HG03520 (cell line): ENCODE measurements around the gene TMOD3.

Experiments
- ATAC-seq: cut with Tn5 transposase; IDR thresholded peaks from one replicate; pipeline ENCODE4 v1.9.1; 2021; ENCODE audit warnings: mild to moderate bottlenecking, moderate library complexity; ENCODE audit not compliant: unreplicated experiment

The TMOD3 gene

DNA sequence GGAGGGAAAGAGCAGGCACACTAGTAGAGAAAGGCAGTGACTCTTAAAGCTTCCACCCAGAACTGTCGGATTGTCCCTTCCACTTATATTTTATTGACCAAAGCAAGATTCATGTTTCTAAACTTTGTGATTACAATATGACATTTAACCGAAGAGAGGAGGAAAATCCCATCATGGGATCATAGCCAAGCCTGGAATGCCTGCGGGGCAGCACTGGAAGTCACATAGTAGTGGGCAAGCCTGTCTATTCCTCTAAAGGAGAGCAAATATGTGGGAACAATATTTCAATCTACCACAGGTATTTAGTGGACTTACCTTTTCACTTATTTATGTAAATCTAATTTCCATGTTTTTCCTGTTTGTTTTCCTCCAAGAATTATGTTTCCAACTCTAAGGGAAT, 3.8 kb upstream of the TMOD3 start:
- ATAC-seq: no peak

DNA sequence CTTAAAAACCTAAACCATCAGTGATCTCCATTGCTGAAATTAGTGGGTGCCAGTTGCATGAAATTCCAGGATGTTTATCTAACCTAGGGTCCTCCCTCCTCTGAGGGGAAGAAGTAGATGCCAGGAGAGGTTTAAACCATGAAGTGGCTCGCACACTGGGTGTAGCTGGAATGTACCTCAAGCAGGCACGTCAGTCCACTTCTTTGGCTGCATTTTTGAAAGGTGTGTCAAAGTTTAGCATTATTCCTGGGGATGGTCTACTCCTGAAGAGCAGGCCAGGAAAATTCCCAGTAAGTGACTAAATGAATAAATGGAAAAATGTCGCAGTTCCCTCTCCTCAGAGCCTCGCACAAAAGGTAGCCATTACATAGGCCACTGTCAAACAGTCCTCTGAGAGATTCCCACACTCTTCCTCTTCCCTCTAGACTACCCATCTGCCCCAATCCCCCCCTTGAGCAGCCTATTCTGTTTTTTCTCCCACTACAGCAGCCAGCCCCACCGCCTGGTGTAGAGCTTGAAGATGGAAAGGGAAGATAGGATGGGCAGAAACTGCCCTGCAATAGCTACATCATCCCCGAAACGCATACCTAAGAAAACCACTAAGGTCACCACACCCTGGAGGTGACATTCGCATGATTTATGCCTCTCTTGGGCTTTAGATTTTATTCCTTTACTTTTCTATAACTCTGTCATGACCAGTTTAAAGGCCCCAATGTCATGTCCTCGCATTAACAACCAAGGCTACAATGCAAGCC, 655 bp upstream of the TMOD3 start:
- ATAC-seq: no peak

GRCh38 chr15:51830276-51830806, 888 bp downstream of the TMOD3 start:
- ATAC-seq: no peak

GRCh38 chr15:51833772-51834171, 4.3 kb downstream of the TMOD3 start:
- no peak for ATAC-seq

GRCh38 chr15:51837792-51838251, 8.4 kb downstream of the TMOD3 start:
- ATAC-seq: peak; percentile 60

DNA sequence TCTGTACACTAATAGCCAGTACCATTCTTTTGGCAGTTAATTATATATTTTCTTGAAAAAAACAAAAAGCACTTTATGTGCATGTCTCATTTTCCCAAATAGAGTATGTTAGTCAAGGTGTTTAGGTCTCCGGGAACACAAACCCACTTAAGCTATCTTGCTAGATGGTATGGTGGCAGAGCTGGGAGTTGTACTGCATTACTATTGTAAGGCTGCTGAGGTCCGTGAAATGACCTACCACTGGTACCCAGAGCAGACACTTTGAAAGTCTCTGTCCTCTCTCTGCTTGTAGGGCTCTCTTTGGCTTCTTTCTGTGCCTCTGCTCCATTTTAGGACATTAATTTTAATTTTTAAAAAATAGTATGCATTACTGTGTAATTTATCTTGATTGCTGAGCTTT, 8.8 kb downstream of the TMOD3 start:
- no peak for ATAC-seq

DNA sequence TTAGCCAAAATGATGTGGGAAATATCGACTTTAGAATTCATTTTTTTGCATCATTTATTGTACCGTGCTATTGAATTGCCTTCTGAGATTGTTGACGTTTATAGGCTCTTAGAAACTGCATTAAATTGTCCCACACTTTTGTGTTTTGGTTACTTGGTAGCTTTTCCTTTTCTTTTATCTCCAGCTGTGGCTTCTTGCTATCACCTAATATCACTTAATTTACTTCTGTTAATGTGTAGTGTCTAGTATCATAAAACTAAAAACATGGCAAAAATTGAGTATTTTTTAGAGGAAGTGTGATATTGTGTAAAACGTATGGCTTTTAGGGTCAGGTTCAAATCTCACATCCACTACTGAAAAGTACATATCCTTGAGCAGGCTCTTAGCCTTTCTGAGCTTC, 11.2 kb downstream of the TMOD3 start:
- ATAC-seq: no peak

DNA sequence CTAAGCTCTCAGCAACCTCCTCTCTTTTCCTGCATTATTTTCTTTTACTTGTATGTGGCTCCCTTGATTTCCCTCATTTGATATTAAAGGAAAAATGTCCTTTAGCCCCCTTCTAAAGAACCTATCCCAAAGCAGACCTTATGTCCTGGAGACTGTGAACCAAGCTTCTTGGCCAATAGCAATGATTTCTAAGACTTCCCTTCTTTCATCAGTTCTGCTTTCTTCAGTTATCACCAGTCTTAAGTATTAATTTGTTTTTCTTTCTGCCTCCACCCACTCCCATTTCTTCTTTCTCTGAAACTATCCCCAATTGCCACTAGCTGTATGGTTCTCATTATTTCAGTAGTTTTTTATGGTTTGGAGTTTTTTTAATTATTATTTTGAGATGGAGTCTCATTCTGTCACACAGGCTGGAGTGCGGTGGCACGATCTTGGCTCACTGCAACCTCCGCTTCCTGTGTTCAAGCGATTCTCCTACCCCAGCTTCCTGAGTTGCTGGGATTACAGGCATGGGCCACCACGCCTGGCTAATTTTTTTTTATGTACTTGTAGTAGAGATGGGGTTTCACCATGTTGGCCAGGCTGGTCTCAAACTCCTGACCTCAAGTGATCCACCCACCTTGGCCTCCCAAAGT, 12.1 kb downstream of the TMOD3 start:
- no peak for ATAC-seq

- no peak for ATAC-seq
These were observed 12.8 kb downstream of the TMOD3 start for GRCh38 chr15:51842265-51842664.

GRCh38 chr15:51842852-51843737, 13.6 kb downstream of the TMOD3 start:
- no peak for ATAC-seq

- no peak for ATAC-seq
These were observed 15.4 kb downstream of the TMOD3 start for GRCh38 chr15:51844747-51845426.

GRCh38 chr15:51846066-51846462, 16.6 kb downstream of the TMOD3 start:
- ATAC-seq: no peak

GRCh38 chr15:51846463-51847230, 17.2 kb downstream of the TMOD3 start:
- ATAC-seq: no peak

DNA sequence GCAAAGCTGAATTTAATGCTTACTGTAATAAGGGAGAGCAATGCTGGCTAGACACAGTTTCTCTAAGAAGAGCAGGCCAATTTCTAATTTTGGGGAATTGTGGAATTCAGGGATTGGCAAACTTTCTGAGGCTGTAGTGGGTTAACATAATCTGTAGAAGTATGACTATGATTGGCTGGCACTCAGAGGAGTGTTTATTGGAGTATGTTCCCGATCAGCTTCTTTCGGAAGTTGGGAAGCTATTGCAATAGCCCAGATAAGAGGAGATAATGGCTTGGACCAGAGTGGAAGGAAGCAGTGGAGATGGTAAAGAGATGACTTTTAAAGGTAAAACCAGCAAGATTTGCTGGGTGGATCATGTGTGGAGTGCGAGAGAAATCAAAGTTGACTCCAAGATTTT, 19.4 kb downstream of the TMOD3 start:
- no peak for ATAC-seq

- no peak for ATAC-seq
These were observed 20.4 kb downstream of the TMOD3 start for GRCh38 chr15:51849860-51850259.

DNA sequence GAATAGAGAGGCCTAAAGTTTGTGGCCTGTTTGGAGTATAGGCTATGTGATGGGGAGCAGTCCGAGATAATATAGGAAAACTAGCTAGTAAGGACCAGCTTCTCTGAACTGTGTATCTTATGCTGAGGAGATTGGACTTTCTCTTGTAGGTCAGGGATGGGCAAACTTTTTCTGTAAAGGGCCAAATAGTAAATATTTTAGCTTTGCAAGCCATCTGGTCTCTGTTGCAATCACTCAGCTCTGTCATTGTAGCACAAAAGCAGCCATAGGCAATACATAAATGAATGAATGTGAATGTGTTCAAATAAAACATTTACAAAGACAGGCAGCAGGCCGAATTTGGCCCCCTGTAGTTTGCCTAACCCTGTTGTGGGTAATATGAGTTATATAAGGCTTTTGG, 24.5 kb downstream of the TMOD3 start:
- ATAC-seq: no peak

DNA sequence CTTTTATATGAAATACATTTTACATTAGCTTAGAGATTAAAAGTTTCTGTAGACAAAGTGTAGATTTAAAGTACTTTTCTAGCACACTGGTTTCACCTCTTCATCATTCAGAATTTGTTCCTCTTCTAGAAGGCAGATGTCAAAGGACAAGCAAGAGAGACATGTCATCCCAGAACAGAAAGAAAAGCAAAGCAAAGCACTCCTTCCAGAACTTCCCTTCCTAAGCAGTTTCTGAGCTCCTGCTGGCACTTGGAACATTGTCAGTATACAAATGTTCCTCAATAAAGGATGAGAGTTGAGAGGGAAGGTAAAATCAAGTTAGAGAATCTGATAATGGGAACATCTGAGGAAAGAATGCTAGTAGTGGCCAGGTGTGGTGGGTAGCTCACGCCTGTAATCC, 26.2 kb downstream of the TMOD3 start:
- no peak for ATAC-seq

DNA sequence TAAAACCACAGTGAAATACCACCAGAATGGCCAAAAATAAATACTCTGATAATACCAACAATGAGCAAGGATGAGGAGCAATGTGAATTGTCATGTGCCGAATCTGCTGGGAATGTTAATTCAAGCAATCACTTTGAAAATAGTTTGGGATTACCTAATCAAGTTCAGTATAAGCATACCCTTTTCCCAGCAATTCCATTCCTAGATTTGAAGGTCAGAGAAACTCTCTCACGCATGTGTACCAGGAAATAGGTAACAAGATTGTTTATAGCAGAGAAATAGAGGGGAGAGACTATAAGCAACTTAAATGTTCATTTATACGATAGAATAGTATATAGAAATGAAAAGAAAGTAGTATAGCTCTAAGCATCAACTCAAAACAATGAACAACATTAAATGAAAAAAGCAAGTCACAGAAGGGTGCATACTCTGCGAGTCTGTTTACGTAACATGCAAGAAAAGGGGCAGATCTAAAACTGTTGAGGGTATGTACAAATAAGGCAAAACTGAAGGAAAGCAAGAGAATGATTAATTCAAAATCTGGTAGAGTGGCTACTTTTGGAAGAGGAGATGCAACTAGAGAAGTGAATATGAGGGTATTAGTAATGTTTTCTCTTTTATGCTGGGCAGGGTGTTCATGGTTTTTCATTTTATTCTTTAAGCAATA, 27.4 kb downstream of the TMOD3 start:
- ATAC-seq: no peak

- ATAC-seq: no peak
These were observed 32.3 kb downstream of the TMOD3 start for GRCh38 chr15:51861557-51862359.
